Glomerular visceral epithelial cell (primary cell): ENCODE data around the gene KRT7.
"Not testable (repeated sequence)": the region's sequence is repeated elsewhere in the genome, so short reads cannot be mapped to it uniquely, and the experiment has no call there.

Source experiments
- DNase-seq: peaks from one replicate; pipeline ENCODE4 v3.0.0-alpha.2; 2016; ENCODE audit errors: extremely low spot score

KRT7 gene

GRCh38 chr12:52229836-52230343, 3.2 kb upstream of the KRT7 start:
- no peak for DNase-seq

- peak; percentile 76 for DNase-seq
Observed at GRCh38 chr12:52230364-52231281, 2.4 kb upstream of the KRT7 start.

- DNase-seq: no peak
Observed at GRCh38 chr12:52231305-52232202, 1.5 kb upstream of the KRT7 start.

- DNase-seq: no peak
Observed at GRCh38 chr12:52232203-52232673, 805 bp upstream of the KRT7 start.

GRCh38 chr12:52233462-52234207, 592 bp downstream of the KRT7 start:
- DNase-seq: no peak

GRCh38 chr12:52234223-52234810, 1.3 kb downstream of the KRT7 start:
- no peak for DNase-seq

GRCh38 chr12:52235001-52235764, 2.1 kb downstream of the KRT7 start:
- no peak for DNase-seq

- DNase-seq: no peak
Observed at GRCh38 chr12:52235822-52236361, 2.8 kb downstream of the KRT7 start.

GRCh38 chr12:52236386-52237050, 3.5 kb downstream of the KRT7 start:
- no peak for DNase-seq

GRCh38 chr12:52238207-52238840, 5.3 kb downstream of the KRT7 start:
- DNase-seq: no peak

- DNase-seq: no peak
Observed at GRCh38 chr12:52238916-52239646, 6.0 kb downstream of the KRT7 start.

- no peak for DNase-seq
Observed at GRCh38 chr12:52239767-52240166, 6.7 kb downstream of the KRT7 start.

GRCh38 chr12:52240247-52240646, 7.2 kb downstream of the KRT7 start:
- DNase-seq: not testable (repeated sequence)

GRCh38 chr12:52241205-52241842, 8.3 kb downstream of the KRT7 start:
- no peak for DNase-seq

- DNase-seq: no peak
Observed at GRCh38 chr12:52242442-52243258, 9.6 kb downstream of the KRT7 start.

GRCh38 chr12:52243259-52243855, 10.3 kb downstream of the KRT7 start:
- DNase-seq: peak; percentile 86
